A673 (cell line): ENCODE data around the gene ASPSCR1. TPM values are rescaled to one million over a fixed set of nuclear protein-coding genes. Genes with fewer than 3 reads are reported as not detected.

Experiments
- BruUV-seq: library from RNA; stranded (reverse); fragments of 400-500 nt; replicated peaks from 2 replicates; lab custom pipeline; 2021; lab: Mats Ljungman, UMichigan
- CTCF ChIA-PET: fragments of 300-600 bp; sonication (Branson Sonifier 250); formaldehyde crosslinking; loops from one replicate; lab custom pipeline; 2022; ENCODE audit warnings: antibody characterized with exemption; lab: Charles Lee
- POLR2A ChIA-PET: fragments of 300-600 bp; sonication (Branson Sonifier 250); formaldehyde crosslinking; loops from one replicate; lab custom pipeline; 2022; ENCODE audit warnings: antibody characterized with exemption; ENCODE audit not compliant: low non-redundant PET; lab: Charles Lee
- DNase-seq: peaks from one replicate; pipeline ENCODE4 v3.0.0-alpha.2; 2015; ENCODE audit warnings: low spot score
- H3K27ac ChIP-seq: fragments of 200-600 bp; sonication (generic); 2 replicates; pipeline ENCODE4 v1.5.1; 2016; ENCODE audit warnings: mixed run types, low read depth, mild to moderate bottlenecking, mixed read lengths, antibody characterized with exemption, low read length; ENCODE audit not compliant: poor library complexity, severe bottlenecking
- H3K27me3 ChIP-seq: fragments of 200-600 bp; sonication (generic); replicated peaks from 2 replicates; pipeline ENCODE4 v1.6.1; 2017; ENCODE audit warnings: mixed run types, low read depth, mild to moderate bottlenecking, mixed read lengths, antibody characterized with exemption, low read length; ENCODE audit not compliant: insufficient read depth, poor library complexity
- H3K36me3 ChIP-seq: fragments of 200-600 bp; sonication (generic); 2 replicates; pipeline ENCODE4 v1.6.1; 2016; ENCODE audit warnings: mixed run types, mild to moderate bottlenecking, mixed read lengths, antibody characterized with exemption, low read length; ENCODE audit not compliant: insufficient read depth, poor library complexity, severe bottlenecking
- H3K4me1 ChIP-seq: fragments of 200-600 bp; sonication (generic); 2 replicates; pipeline ENCODE4 v1.6.1; 2017; ENCODE audit warnings: mixed run types, mild to moderate bottlenecking, mixed read lengths, antibody characterized with exemption, low read length; ENCODE audit not compliant: insufficient read depth, poor library complexity, severe bottlenecking
- H3K4me3 ChIP-seq: fragments of 200-600 bp; sonication (generic); 2 replicates; pipeline ENCODE4 v1.5.1; 2016; ENCODE audit warnings: low read depth, mixed run types, mild to moderate bottlenecking, mixed read lengths, low read length; ENCODE audit not compliant: poor library complexity, severe bottlenecking
- H3K9me3 ChIP-seq: fragments of 200-600 bp; sonication (generic); 2 replicates; pipeline ENCODE4 v1.6.1; 2016; ENCODE audit warnings: mixed run types, low read depth, mild to moderate bottlenecking, mixed read lengths, antibody characterized with exemption, low read length; ENCODE audit not compliant: poor library complexity, severe bottlenecking
- EZH2 ChIP-seq: fragments of 200-600 bp; sonication (generic); IDR thresholded peaks from 2 replicates; pipeline ENCODE4 v1.6.1; 2017; ENCODE audit warnings: borderline replicate concordance, low read depth, mild to moderate bottlenecking, mixed read lengths, antibody characterized with exemption, low read length; ENCODE audit not compliant: poor library complexity, severe bottlenecking
- intact Hi-C: fragments of 100-400 bp; cut with micrococcal nuclease; formaldehyde crosslinking; loops from one replicate; pipeline ENCODE4 v1.10.0; 2022; ENCODE audit not compliant: unreplicated experiment
- total RNA-seq: library from RNA; stranded (reverse); gene quantifications from 2 replicates; pipeline ENCODE4 v1.2.3, GENCODE V29; 2021
- TF ChIP-seq, protein P1 (sequence below): fragments of 300-800, 200-600 bp; sonication (generic); conservative IDR thresholded peaks from 2 replicates; pipeline ENCODE4 v1.5.1; 2017; ENCODE audit warnings: low read depth, mild to moderate bottlenecking, antibody characterized with exemption, low read length, moderate library complexity, mixed read lengths

ASPSCR1 gene
- total RNA-seq, 1 experiment from 2014 or later = 46.2 TPM

DNA sequence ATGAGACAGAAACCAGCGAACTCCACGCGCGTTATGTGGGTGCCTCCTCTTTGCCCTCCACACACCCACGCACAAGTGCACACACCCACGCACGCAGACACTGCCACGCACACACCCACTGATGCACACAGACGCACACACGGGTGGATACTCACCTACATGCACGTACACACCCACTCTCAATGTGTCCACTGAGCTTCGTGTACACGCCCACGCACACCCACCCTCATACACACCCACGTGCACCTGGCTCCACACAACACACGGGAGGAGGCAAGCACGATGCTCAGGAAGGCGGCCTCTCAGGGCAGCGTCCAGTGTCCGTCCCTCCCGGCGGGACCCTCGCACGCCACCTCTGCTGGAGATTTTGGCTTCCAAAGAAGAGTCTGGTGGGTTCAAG, 70.0 kb downstream of the ASPSCR1 start:
- BruUV-seq = no TSS peak

DNA sequence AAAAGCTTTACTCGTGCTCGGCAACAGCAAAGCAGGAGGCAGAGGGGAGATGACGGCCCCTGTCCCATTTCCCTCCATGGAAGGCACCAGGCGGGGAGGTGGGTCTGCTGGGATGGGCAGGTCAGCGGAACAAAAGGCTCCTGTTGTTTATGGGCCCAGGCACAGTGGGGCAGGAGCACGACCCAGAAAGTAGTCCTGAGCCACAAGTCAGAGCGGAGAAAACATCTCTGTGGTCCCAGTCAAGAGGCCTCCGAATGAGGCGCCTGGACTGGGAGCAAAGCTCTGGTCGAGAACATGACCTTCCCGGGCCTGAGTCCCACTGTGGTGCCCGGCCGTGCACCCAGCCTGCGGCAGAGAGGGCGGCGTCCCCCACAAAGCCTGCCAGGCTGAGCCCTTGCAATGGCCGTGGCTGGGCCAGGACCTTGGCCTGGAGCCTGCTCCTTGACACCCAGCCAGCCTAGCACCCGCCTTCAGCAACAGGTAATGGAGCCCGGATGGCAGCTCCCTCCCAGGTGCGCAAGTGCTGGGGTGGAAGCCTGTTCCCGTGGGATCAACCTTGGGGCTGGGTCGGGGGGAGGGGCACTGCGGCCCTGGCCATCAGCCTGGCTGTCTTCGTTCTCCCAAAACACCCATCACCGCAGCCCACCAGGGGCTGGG, 70.6 kb downstream of the ASPSCR1 start:
- no peak for DNase-seq
- BruUV-seq = no TSS peak
- H3K27me3 ChIP-seq = no peaks in the 10 kb centered on the region
- intact Hi-C loops = no loop called here
- H3K27ac ChIP-seq = no peak overlapping the region
- peaks cover 7% of the 10 kb centered on the region for H3K4me1 ChIP-seq
- ChIA-PET CTCF (no interaction called here), POLR2A (no interaction called here)
- no peaks in the 10 kb centered on the region for H3K9me3 ChIP-seq
- H3K36me3 ChIP-seq = peaks cover 25% of the 10 kb centered on the region
- H3K4me3 ChIP-seq = no peak overlapping the region
- no peak for TF ChIP-seq EZH2
- TF ChIP-seq, protein P1, sequence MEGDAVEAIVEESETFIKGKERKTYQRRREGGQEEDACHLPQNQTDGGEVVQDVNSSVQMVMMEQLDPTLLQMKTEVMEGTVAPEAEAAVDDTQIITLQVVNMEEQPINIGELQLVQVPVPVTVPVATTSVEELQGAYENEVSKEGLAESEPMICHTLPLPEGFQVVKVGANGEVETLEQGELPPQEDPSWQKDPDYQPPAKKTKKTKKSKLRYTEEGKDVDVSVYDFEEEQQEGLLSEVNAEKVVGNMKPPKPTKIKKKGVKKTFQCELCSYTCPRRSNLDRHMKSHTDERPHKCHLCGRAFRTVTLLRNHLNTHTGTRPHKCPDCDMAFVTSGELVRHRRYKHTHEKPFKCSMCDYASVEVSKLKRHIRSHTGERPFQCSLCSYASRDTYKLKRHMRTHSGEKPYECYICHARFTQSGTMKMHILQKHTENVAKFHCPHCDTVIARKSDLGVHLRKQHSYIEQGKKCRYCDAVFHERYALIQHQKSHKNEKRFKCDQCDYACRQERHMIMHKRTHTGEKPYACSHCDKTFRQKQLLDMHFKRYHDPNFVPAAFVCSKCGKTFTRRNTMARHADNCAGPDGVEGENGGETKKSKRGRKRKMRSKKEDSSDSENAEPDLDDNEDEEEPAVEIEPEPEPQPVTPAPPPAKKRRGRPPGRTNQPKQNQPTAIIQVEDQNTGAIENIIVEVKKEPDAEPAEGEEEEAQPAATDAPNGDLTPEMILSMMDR = no peak

More for the DNA sequence above, 70.0 kb downstream of the ASPSCR1 start:
- POLR2A ChIA-PET = no interaction called here
- peaks cover under 1% of the 10 kb centered on the region for H3K4me1 ChIP-seq
- no peak overlapping the region for H3K27ac ChIP-seq
- no peak for TF ChIP-seq EZH2
- TF ChIP-seq, protein P1 = no peak
- intact Hi-C loops = no loop called here
- no peak overlapping the region for H3K4me3 ChIP-seq
- peaks cover 25% of the 10 kb centered on the region for H3K36me3 ChIP-seq
- CTCF ChIA-PET = no interaction called here
- no peaks in the 10 kb centered on the region for H3K9me3 ChIP-seq
- no peaks in the 10 kb centered on the region for H3K27me3 ChIP-seq
- no peak for DNase-seq

DNA sequence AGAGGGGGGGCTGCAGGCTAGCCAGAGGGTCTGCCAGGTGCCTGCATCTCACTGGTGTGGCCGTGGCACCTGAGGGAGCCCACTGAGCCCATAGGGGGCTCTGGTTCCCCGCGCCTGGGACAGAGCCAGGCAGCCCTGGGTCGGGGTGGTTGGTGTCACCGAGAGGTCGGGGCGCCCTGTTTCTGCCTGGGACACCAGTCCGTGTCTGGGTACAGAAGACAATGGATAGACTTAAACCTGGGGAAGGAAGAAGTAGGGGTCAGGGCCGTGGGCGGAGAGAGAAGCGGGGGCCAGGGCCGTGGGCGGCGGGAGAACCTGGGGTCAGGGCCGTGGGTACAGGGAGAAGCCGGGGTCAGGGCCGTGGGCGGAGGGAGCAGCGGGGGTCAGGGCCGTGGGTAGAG, 71.1 kb downstream of the ASPSCR1 start:
- H3K27me3 ChIP-seq = no peaks in the 10 kb centered on the region
- no TSS peak for BruUV-seq
- H3K4me3 ChIP-seq = no peak overlapping the region
- H3K27ac ChIP-seq = no peak overlapping the region
- no peak for TF ChIP-seq EZH2
- TF ChIP-seq, protein P1 = no peak
- intact Hi-C loops = no loop called here
- ChIA-PET POLR2A (no interaction called here), CTCF (no interaction called here)
- no peaks in the 10 kb centered on the region for H3K9me3 ChIP-seq
- DNase-seq = no peak
- H3K4me1 ChIP-seq = peaks cover 9% of the 10 kb centered on the region
- H3K36me3 ChIP-seq = peaks cover 25% of the 10 kb centered on the region
